ENCODE results near the gene OSTF1. TPM values are rescaled to one million over a fixed set of nuclear protein-coding genes. Genes with fewer than 3 reads are reported as not detected.
A peak's percentile ranks its signal among the peaks of the same experiment; 100 is the strongest.

Gene OSTF1
- total RNA-seq, 1 experiment from 2014 or later: 18.3 TPM

DNA sequence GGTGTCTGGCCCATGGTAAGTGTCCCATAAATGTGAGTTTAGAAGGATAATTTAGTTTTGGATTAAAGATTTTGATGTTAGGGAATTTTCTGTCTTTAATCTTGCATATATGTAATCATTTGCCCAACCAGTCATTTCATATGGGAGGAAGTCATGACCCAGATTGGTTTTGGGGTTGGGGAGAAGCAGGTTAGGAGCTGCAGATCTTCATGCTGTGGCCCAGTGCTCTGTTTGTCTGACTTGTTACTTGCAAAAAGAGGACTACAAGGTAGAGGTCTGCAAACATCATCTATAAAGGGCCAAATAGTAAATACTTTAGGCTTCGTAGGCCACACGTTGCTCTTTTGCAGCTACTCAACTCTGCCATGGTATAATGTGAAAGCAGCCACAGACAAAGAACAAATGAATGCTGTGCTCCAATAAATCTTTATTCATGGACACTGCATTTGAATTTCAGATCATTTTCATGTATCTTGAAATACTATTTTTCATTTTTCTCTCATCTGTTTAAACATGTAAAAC, 16.8 kb downstream of the OSTF1 start:
- intact Hi-C loops (cut with micrococcal nuclease): no loop called here
- Mint-ChIP-seq H3K4me1 (ENCODE audit: insufficient read depth, unreplicated experiment) (peaks cover 3% of the 10 kb centered on the region), H3K27me3 (ENCODE audit: insufficient read depth, unreplicated experiment) (no peaks in the 10 kb centered on the region), H3K36me3 (ENCODE audit: insufficient read depth, unreplicated experiment) (peaks cover 11% of the 10 kb centered on the region), H3K9me3 (ENCODE audit: unreplicated experiment) (no peaks in the 10 kb centered on the region), H3K4me3 (ENCODE audit: unreplicated experiment) (no peak overlapping the region), H3K27ac (ENCODE audit: low read depth, unreplicated experiment) (no peak overlapping the region)
- TF ChIP-seq CTCF (IDR thresholded peaks at IDR 0.05; ENCODE audit: unreplicated experiment): no peak
- no TSS peak for BruUV-seq (replicated peaks)
- DNase-seq (ENCODE audit: unreplicated experiment): no peak
- CTCF ChIA-PET: interaction anchor here (0.7 to 0.8 kb wide), 3 partner anchors 22 to 134 kb away, joined by 3 read pairs; no protein-coding TSS in a partner anchor
- POLR2A ChIA-PET: interaction anchor here (0.7 to 7.0 kb wide), 2 partner anchors 17 to 1340 kb away, joined by 3 to 48 read pairs; partner anchors contain the start of genes NMRK1 and OSTF1

DNA sequence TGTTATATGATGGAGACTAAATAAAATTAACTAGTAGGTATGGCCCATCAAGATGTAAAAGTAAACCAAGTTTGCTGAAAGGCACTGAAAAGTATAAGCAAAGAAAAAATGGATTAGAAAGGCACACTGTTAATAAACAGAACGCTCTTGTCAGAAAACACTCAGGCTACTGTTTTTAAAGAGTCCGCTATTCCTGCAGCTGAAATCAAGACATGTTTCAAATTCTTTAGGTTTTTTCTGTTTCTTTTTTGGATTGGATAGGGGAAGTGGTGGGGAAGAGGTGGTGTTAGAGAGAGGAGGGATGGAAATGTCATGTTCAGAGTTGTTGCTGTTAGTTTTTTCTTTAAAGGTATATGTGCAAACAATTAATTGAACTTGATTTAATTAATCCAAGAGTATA, 17.5 kb downstream of the OSTF1 start:
- no peak overlapping the region for H3K4me3 Mint-ChIP-seq (ENCODE audit: unreplicated experiment)
- intact Hi-C loops (cut with micrococcal nuclease): no loop called here
- peaks cover 10% of the 10 kb centered on the region for H3K4me1 Mint-ChIP-seq (ENCODE audit: insufficient read depth, unreplicated experiment)
- H3K36me3 Mint-ChIP-seq (ENCODE audit: insufficient read depth, unreplicated experiment): peaks cover 11% of the 10 kb centered on the region
- no peak for DNase-seq (ENCODE audit: unreplicated experiment)
- POLR2A ChIA-PET: interaction anchor here (0.7 to 7.0 kb wide), 2 partner anchors 18 to 1340 kb away, joined by 3 to 48 read pairs; partner anchors contain the start of genes NMRK1 and OSTF1
- no peaks in the 10 kb centered on the region for H3K27me3 Mint-ChIP-seq (ENCODE audit: insufficient read depth, unreplicated experiment)
- H3K9me3 Mint-ChIP-seq (ENCODE audit: unreplicated experiment): no peaks in the 10 kb centered on the region
- no TSS peak for BruUV-seq (replicated peaks)
- CTCF ChIA-PET: interaction anchor here (0.6 to 0.7 kb wide), 3 partner anchors 29 to 1794 kb away, joined by 3 to 6 read pairs (median 4); no protein-coding TSS in a partner anchor
- H3K27ac Mint-ChIP-seq (ENCODE audit: low read depth, unreplicated experiment): no peak overlapping the region
- no peak for TF ChIP-seq CTCF (IDR thresholded peaks at IDR 0.05; ENCODE audit: unreplicated experiment)

- Mint-ChIP-seq H3K4me3 (ENCODE audit: unreplicated experiment) (no peak overlapping the region), H3K4me1 (ENCODE audit: insufficient read depth, unreplicated experiment) (peaks cover 16% of the 10 kb centered on the region), H3K9me3 (ENCODE audit: unreplicated experiment) (no peaks in the 10 kb centered on the region), H3K27ac (ENCODE audit: low read depth, unreplicated experiment) (no peak overlapping the region), H3K27me3 (ENCODE audit: insufficient read depth, unreplicated experiment) (no peaks in the 10 kb centered on the region), H3K36me3 (ENCODE audit: insufficient read depth, unreplicated experiment) (peaks cover 11% of the 10 kb centered on the region)
- no peak for DNase-seq (ENCODE audit: unreplicated experiment)
- TF ChIP-seq CTCF (IDR thresholded peaks at IDR 0.05; ENCODE audit: unreplicated experiment): no peak
- ChIA-PET CTCF (interaction anchor here (0.6 to 1.0 kb wide), 3 partner anchors 8 to 1215 kb away, joined by 3 to 4 read pairs (median 3); no protein-coding TSS in a partner anchor), POLR2A (interaction anchor here (7.0 kb wide), 1 partner anchor 19 kb away, joined by 48 read pairs; the partner anchor contains the start of genes NMRK1 and OSTF1)
- intact Hi-C loops (cut with micrococcal nuclease): no loop called here
- no TSS peak for BruUV-seq (replicated peaks)
Observed at GRCh38 chr9:75106857-75107256, 18.5 kb downstream of the OSTF1 start.

DNA sequence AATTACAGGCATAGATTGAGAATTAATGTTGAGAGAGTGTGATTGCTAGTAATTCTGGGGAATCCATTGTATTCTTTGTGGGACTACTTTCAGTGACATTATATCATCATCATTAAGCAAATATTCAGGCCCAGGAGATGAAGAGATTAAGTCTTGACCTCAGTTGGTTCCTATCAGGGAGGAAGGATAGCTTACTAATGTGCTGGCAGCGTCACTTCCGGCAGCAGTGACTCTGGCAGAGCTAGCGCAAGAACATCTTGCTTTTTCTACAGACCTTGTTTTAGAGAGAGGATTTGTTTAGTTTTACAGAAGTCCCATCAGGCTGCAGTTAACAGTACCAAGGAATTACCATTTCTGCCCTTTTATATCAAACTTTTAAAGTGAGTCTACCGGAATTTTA, 20.3 kb downstream of the OSTF1 start:
- TF ChIP-seq CTCF (IDR thresholded peaks at IDR 0.05; ENCODE audit: unreplicated experiment): no peak
- ChIA-PET POLR2A (interaction anchor here (7.0 kb wide), 1 partner anchor 20 kb away, joined by 48 read pairs; the partner anchor contains the start of genes NMRK1 and OSTF1), CTCF (no interaction called here)
- H3K36me3 Mint-ChIP-seq (ENCODE audit: insufficient read depth, unreplicated experiment): peaks cover 6% of the 10 kb centered on the region
- intact Hi-C loops (cut with micrococcal nuclease): no loop called here
- H3K4me3 Mint-ChIP-seq (ENCODE audit: unreplicated experiment): no peak overlapping the region
- no peak for DNase-seq (ENCODE audit: unreplicated experiment)
- peak overlapping the region; percentile 35 for H3K27ac Mint-ChIP-seq (ENCODE audit: low read depth, unreplicated experiment)
- peaks cover 16% of the 10 kb centered on the region for H3K4me1 Mint-ChIP-seq (ENCODE audit: insufficient read depth, unreplicated experiment)
- no peaks in the 10 kb centered on the region for H3K9me3 Mint-ChIP-seq (ENCODE audit: unreplicated experiment)
- BruUV-seq (replicated peaks): no TSS peak
- no peaks in the 10 kb centered on the region for H3K27me3 Mint-ChIP-seq (ENCODE audit: insufficient read depth, unreplicated experiment)
